ENCODE data around the gene PHC2. TPM values are rescaled to one million over a fixed set of nuclear protein-coding genes. Genes with fewer than 3 reads are reported as not detected.

Gene PHC2
- total RNA-seq, 2 experiments from 2014 or later: 37.7 to 39.5 TPM

DNA sequence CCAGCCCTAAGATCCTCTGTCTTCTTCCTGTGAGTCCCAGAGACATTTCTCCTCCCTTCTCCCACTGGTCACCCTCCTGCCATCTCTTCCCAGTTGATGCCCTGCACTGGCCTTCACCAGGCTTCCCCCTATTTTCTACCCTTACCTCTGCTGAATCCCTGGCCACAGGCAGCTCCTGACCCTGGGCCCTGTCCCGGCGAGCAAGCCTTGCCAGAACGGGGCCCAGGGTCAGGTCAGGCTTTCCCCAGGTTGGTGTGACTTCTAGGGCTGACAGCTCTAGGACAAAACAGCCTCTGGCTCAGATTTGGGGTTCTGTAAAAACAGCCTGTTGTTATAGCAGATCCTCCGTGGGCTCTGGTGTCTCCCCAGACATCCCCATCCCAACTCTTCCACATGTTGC, 57.3 kb downstream of the PHC2 start:
- TF ChIP-seq, protein P1, sequence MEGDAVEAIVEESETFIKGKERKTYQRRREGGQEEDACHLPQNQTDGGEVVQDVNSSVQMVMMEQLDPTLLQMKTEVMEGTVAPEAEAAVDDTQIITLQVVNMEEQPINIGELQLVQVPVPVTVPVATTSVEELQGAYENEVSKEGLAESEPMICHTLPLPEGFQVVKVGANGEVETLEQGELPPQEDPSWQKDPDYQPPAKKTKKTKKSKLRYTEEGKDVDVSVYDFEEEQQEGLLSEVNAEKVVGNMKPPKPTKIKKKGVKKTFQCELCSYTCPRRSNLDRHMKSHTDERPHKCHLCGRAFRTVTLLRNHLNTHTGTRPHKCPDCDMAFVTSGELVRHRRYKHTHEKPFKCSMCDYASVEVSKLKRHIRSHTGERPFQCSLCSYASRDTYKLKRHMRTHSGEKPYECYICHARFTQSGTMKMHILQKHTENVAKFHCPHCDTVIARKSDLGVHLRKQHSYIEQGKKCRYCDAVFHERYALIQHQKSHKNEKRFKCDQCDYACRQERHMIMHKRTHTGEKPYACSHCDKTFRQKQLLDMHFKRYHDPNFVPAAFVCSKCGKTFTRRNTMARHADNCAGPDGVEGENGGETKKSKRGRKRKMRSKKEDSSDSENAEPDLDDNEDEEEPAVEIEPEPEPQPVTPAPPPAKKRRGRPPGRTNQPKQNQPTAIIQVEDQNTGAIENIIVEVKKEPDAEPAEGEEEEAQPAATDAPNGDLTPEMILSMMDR (IDR thresholded peaks at IDR 0.05): no peak
- Histone ChIP-seq H3K27me3 (ENCODE audit: control insufficient read depth in 1 of 2, insufficient read depth in 2 of 2, low read length in 2 of 2) (no peaks in the 10 kb centered on the region), H3K36me3 (ENCODE audit: insufficient read depth, low read length) (no peaks in the 10 kb centered on the region), H3K27ac (ENCODE audit: low read depth in 1 of 2, low read length in 2 of 2) (no peak overlapping the region), H3K9me3 (ENCODE audit: control insufficient read depth in 1 of 2, insufficient read depth in 1 of 2, low read length in 2 of 2) (no peaks in the 10 kb centered on the region), H3K4me3 (ENCODE audit: low read length) (no peak overlapping the region), H3K4me1 (ENCODE audit: insufficient read depth, low read length) (peaks cover 17% of the 10 kb centered on the region)
- Mint-ChIP-seq H3K27ac (no peak overlapping the region), H3K9me3 (no peaks in the 10 kb centered on the region), H3K4me1 (ENCODE audit: low read depth) (peaks cover 8% of the 10 kb centered on the region), H3K36me3 (ENCODE audit: low read depth) (no peaks in the 10 kb centered on the region), H3K4me3 (no peak overlapping the region), H3K27me3 (no peaks in the 10 kb centered on the region)
- DNase-seq (no peak), ATAC-seq (ENCODE audit: poor library complexity) (no peak)
- CTCF ChIA-PET: no interaction called here
- POLR2A ChIA-PET: no interaction called here
- intact Hi-C loops (cut with DNase I, micrococcal nuclease): no loop called here

DNA sequence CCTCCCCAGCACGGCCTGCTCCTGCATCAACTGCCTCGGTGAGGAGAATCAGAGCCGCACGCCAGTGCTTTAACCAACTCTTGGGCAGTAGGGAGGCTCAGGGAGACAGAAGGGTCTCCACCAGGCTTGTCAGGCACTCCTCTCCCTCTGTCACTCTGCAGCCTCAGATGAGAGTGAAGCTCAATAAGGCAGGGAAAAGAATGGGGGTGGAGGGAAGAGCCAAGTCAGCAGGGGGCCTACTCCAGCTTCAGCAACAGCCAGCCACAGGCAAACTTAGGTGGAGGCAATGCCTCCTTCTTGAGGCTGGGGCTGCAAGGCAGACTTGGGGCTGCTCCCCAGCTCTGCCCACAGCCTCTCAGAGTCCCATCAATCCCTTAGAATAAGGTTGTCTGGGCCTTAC, 58.2 kb downstream of the PHC2 start:
- no peaks in the 10 kb centered on the region for H3K9me3 ChIP-seq (ENCODE audit: control insufficient read depth in 1 of 2, insufficient read depth in 1 of 2, low read length in 2 of 2)
- H3K9me3 Mint-ChIP-seq: no peaks in the 10 kb centered on the region
- H3K27me3 Mint-ChIP-seq: no peaks in the 10 kb centered on the region
- POLR2A ChIA-PET: no interaction called here
- H3K27me3 ChIP-seq (ENCODE audit: control insufficient read depth in 1 of 2, insufficient read depth in 2 of 2, low read length in 2 of 2): no peaks in the 10 kb centered on the region
- TF ChIP-seq, protein P1 (IDR thresholded peaks at IDR 0.05): no peak
- no peaks in the 10 kb centered on the region for H3K36me3 ChIP-seq (ENCODE audit: insufficient read depth, low read length)
- H3K4me1 Mint-ChIP-seq (ENCODE audit: low read depth): peaks cover 8% of the 10 kb centered on the region
- H3K27ac ChIP-seq (ENCODE audit: low read depth in 1 of 2, low read length in 2 of 2): no peak overlapping the region
- DNase-seq (no peak), ATAC-seq (ENCODE audit: poor library complexity) (no peak)
- H3K27ac Mint-ChIP-seq: no peak overlapping the region
- H3K4me1 ChIP-seq (ENCODE audit: insufficient read depth, low read length): peaks cover 19% of the 10 kb centered on the region
- CTCF ChIA-PET: no interaction called here
- no peak overlapping the region for H3K4me3 Mint-ChIP-seq
- no peak overlapping the region for H3K4me3 ChIP-seq (ENCODE audit: low read length)
- intact Hi-C loops (cut with DNase I, micrococcal nuclease): no loop called here
- H3K36me3 Mint-ChIP-seq (ENCODE audit: low read depth): no peaks in the 10 kb centered on the region

DNA sequence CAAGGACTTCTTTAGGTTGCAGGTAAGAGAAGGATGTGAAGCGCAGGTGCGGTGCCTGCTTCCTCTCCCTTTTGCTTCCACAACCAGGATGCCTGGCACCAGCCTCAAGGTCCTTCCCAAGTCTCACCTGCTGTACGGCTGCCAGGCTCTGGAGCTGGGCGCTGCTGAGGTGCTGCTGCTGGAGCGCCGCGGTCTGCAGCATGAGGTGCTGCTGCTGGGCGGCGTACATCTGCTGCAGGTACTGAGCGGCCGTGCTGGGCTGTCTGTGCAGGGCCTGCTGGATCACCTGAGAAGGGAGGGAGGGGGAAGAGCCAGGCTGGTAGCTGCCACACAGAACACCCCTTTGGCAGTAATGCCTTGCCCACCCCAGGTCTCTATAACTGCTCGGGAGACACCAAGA, 58.7 kb downstream of the PHC2 start:
- Mint-ChIP-seq H3K36me3 (ENCODE audit: low read depth) (no peaks in the 10 kb centered on the region), H3K27ac (no peak overlapping the region), H3K27me3 (no peaks in the 10 kb centered on the region), H3K4me3 (no peak overlapping the region), H3K4me1 (ENCODE audit: low read depth) (peaks cover 6% of the 10 kb centered on the region), H3K9me3 (no peaks in the 10 kb centered on the region)
- DNase-seq: no peak
- ChIA-PET POLR2A (no interaction called here), CTCF (no interaction called here)
- TF ChIP-seq, protein P1 (IDR thresholded peaks at IDR 0.05): no peak
- Histone ChIP-seq H3K4me3 (ENCODE audit: low read length) (no peak overlapping the region), H3K4me1 (ENCODE audit: insufficient read depth, low read length) (peaks cover 20% of the 10 kb centered on the region), H3K27ac (ENCODE audit: low read depth in 1 of 2, low read length in 2 of 2) (no peak overlapping the region), H3K9me3 (ENCODE audit: control insufficient read depth in 1 of 2, insufficient read depth in 1 of 2, low read length in 2 of 2) (no peaks in the 10 kb centered on the region), H3K36me3 (ENCODE audit: insufficient read depth, low read length) (no peaks in the 10 kb centered on the region), H3K27me3 (ENCODE audit: control insufficient read depth in 1 of 2, insufficient read depth in 2 of 2, low read length in 2 of 2) (no peaks in the 10 kb centered on the region)
- intact Hi-C loops (cut with DNase I, micrococcal nuclease): no loop called here
- ATAC-seq (ENCODE audit: poor library complexity): no peak

Data from CD4-positive, alpha-beta T cell (primary cell).